OCI-LY1 (cell line): ENCODE data around the gene CRY2.
A peak's percentile ranks its signal among the peaks of the same experiment; 100 is the strongest.
"Not testable (repeated sequence)": the region's sequence is repeated elsewhere in the genome, so short reads cannot be mapped to it uniquely, and the experiment has no call there.

Source experiments
- H2AFZ ChIP-seq: fragments of 200-600 bp; sonication (generic), shearing (Covaris generic); 2 replicates; pipeline ENCODE4 v1.6.0; 2014; ENCODE audit warnings: antibody characterized with exemption, mild to moderate bottlenecking, low read length
- H3F3A ChIP-seq: fragments of 200-600 bp; sonication (generic), shearing (Covaris generic); 2 replicates; pipeline ENCODE4 v1.6.0; 2014; ENCODE audit warnings: mild to moderate bottlenecking, antibody characterized with exemption, low read length, moderate library complexity; ENCODE audit not compliant: insufficient read depth
- H3K27ac ChIP-seq: fragments of 200-600 bp; sonication (generic); 2 replicates; pipeline ENCODE4 v1.5.1; 2014; ENCODE audit warnings: low read length, mixed run types, mild to moderate bottlenecking, low read depth; ENCODE audit not compliant: poor library complexity, severe bottlenecking
- H3K27me3 ChIP-seq: fragments of 200-600 bp; sonication (generic); 2 replicates; pipeline ENCODE4 v1.6.0; 2014; ENCODE audit warnings: antibody characterized with exemption, mild to moderate bottlenecking, low read length, moderate library complexity; ENCODE audit not compliant: insufficient read depth
- H3K36me3 ChIP-seq: fragments of 200-600 bp; sonication (generic); 2 replicates; pipeline ENCODE4 v1.6.1; 2014; ENCODE audit warnings: mild to moderate bottlenecking, antibody characterized with exemption, low read length, moderate library complexity, mixed read lengths; ENCODE audit not compliant: insufficient read depth
- H3K4me1 ChIP-seq: fragments of 200-600 bp; sonication (generic); 2 replicates; pipeline ENCODE4 v1.5.1; 2014; ENCODE audit warnings: mild to moderate bottlenecking, low read length, moderate library complexity; ENCODE audit not compliant: insufficient read depth, severe bottlenecking
- H3K4me2 ChIP-seq: fragments of 200-600 bp; sonication (generic), shearing (Covaris generic); 2 replicates; pipeline ENCODE4 v1.6.1; 2014; ENCODE audit warnings: low read length
- H3K4me3 ChIP-seq: fragments of 200-600 bp; sonication (generic); 2 replicates; pipeline ENCODE4 v1.5.1; 2014; ENCODE audit warnings: low read length, low read depth, mild to moderate bottlenecking, mixed read lengths; ENCODE audit not compliant: poor library complexity, severe bottlenecking
- H3K79me2 ChIP-seq: fragments of 200-600 bp; shearing (Covaris generic); 2 replicates; pipeline ENCODE4 v1.6.1; 2016; ENCODE audit warnings: mixed run types, low read length, mixed read lengths; ENCODE audit not compliant: insufficient read depth
- H3K9ac ChIP-seq: fragments of 200-600 bp; sonication (generic), shearing (Covaris generic); 2 replicates; pipeline ENCODE4 v1.6.1; 2014; ENCODE audit warnings: mild to moderate bottlenecking, low read length, mixed read lengths
- H3K9me2 ChIP-seq: fragments of 200-600 bp; sonication (generic), shearing (Covaris generic); 2 replicates; pipeline ENCODE4 v1.6.1; 2014; ENCODE audit warnings: low read depth, mild to moderate bottlenecking, low read length, mixed read lengths
- H3K9me3 ChIP-seq: fragments of 200-600 bp; shearing (Covaris generic); 2 replicates; pipeline ENCODE4 v1.6.1; 2014; ENCODE audit warnings: low read length, mixed read lengths
- H4K20me1 ChIP-seq: fragments of 200-600 bp; sonication (generic), shearing (Covaris generic); 2 replicates; pipeline ENCODE4 v1.6.0; 2016; ENCODE audit warnings: mild to moderate bottlenecking, low read length; ENCODE audit not compliant: insufficient read depth
- EZH2 ChIP-seq: fragments of 200-600 bp; sonication (generic), shearing (Covaris generic); IDR thresholded peaks from 2 replicates; pipeline ENCODE4 v1.8.0; 2017; ENCODE audit warnings: borderline replicate concordance, mixed run types, mild to moderate bottlenecking, antibody characterized with exemption, low read length, moderate library complexity, mixed read lengths
- TF ChIP-seq, protein P1 (sequence below): fragments of 200-600 bp; sonication (generic), shearing (Covaris generic); IDR thresholded peaks from 2 replicates; pipeline ENCODE4 v1.5.1; 2017; ENCODE audit warnings: mild to moderate bottlenecking, antibody characterized with exemption, low read length, moderate library complexity, mixed read lengths

Gene CRY2

DNA sequence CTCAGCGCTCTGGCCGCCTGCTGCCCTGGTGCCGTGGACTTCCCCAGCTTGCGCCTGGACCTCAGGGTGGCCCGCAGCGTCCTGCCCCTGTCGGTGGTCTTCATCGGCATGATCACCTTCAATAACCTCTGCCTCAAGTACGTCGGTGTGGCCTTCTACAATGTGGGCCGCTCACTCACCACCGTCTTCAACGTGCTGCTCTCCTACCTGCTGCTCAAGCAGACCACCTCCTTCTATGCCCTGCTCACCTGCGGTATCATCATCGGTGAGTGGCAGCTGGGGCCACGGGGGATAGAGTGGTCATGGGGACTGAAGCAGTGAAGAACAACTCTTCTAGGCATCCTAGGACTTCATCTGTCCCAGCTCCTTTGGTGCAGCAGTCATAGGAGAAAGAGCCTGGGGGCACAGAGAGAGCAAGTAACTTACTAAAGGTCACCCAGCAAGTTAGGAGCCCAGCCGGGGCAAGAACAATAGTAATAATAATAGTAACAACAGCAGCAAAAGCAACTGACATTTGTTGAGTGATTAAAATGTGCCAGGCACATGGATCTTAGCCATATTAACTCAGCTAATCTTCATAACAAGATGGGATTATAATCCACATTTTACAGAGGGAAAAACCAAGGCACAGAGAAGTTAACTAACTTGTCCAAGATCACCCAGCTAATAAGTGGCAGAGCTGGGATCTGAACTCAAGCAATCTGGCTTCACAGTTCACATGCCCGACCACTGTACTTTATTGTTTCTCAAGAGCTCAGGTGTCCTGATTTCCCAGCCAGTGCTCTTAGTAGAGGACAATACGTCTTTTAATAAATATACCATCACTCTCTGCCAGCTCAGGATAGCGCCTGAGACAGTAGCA lies 41.0 kb upstream of the CRY2 start:
- peaks cover 6% of the 10 kb centered on the region; the same call in 1 of the 2 replicates for H3K36me3 ChIP-seq
- H3K9ac ChIP-seq: peak overlapping the region; percentile 28; the same call in 1 of the 2 replicates
- no peak for TF ChIP-seq EZH2
- TF ChIP-seq, protein P1, sequence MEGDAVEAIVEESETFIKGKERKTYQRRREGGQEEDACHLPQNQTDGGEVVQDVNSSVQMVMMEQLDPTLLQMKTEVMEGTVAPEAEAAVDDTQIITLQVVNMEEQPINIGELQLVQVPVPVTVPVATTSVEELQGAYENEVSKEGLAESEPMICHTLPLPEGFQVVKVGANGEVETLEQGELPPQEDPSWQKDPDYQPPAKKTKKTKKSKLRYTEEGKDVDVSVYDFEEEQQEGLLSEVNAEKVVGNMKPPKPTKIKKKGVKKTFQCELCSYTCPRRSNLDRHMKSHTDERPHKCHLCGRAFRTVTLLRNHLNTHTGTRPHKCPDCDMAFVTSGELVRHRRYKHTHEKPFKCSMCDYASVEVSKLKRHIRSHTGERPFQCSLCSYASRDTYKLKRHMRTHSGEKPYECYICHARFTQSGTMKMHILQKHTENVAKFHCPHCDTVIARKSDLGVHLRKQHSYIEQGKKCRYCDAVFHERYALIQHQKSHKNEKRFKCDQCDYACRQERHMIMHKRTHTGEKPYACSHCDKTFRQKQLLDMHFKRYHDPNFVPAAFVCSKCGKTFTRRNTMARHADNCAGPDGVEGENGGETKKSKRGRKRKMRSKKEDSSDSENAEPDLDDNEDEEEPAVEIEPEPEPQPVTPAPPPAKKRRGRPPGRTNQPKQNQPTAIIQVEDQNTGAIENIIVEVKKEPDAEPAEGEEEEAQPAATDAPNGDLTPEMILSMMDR: no peak
- H3K27ac ChIP-seq: no peak overlapping the region
- peak overlapping the region; percentile 80 for H3K4me3 ChIP-seq
- peaks cover 25% of the 10 kb centered on the region for H3K4me1 ChIP-seq
- H4K20me1 ChIP-seq: no peaks in the 10 kb centered on the region
- H3K27me3 ChIP-seq: no peaks in the 10 kb centered on the region
- H3K4me2 ChIP-seq: peak overlapping the region; percentile 99
- no peak overlapping the region for H2AFZ ChIP-seq
- no peaks in the 10 kb centered on the region for H3F3A ChIP-seq
- H3K9me3 ChIP-seq: no peaks in the 10 kb centered on the region
- H3K79me2 ChIP-seq: no peaks in the 10 kb centered on the region
- H3K9me2 ChIP-seq: no peaks in the 10 kb centered on the region

DNA sequence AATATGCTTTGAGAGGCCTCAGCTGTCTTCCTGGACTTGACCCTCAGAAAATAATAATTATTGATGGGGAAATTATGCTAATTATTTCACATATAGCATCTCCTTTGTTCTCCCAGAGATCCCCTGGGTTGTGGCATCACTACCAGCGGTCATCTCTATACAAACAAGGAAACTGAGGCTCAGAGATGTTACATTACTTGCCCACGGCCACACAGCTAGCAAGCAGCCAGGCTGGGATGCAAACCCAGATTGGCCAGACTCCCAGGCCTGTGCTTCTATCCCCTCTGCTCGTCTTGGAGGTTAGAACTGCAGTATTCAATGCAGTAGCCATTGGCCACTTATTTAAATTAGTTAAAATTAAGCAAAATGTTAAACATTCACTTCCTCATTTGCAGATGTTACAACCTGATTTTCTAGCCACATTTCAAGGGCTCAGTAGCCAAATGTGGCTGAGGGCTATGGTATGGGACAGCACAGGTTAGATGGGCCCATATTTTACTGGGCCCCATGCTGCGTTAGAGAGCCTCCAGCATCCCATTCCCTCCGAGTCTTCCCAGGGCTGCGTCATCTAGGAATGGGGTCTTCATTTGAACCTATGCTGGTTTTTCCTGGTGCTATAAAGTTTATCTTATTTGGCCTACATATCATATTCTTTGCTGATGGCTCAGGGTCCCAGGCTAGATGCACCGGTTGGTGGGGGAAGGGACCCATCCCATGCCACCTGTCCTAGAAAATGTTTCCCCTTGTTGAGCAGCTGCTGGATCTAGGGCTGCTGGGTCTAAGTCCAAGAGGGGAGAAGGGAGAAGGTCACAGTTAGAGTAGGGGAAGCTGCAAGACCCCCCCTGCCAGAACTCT lies 40.1 kb upstream of the CRY2 start:
- Histone ChIP-seq H2AFZ (no peak overlapping the region), H3K36me3 (peaks cover 8% of the 10 kb centered on the region), H3F3A (no peaks in the 10 kb centered on the region), H3K4me2 (peak overlapping the region; percentile 99), H3K4me1 (peaks cover 25% of the 10 kb centered on the region), H3K4me3 (peak overlapping the region; percentile 80), H3K9me3 (no peaks in the 10 kb centered on the region), H3K9me2 (no peaks in the 10 kb centered on the region), H3K79me2 (no peaks in the 10 kb centered on the region), H3K9ac (peak overlapping the region; percentile 28; the same call in 1 of the 2 replicates), H3K27me3 (no peaks in the 10 kb centered on the region), H4K20me1 (no peaks in the 10 kb centered on the region), H3K27ac (no peak overlapping the region)
- TF ChIP-seq, protein P1: no peak
- TF ChIP-seq EZH2: no peak

DNA sequence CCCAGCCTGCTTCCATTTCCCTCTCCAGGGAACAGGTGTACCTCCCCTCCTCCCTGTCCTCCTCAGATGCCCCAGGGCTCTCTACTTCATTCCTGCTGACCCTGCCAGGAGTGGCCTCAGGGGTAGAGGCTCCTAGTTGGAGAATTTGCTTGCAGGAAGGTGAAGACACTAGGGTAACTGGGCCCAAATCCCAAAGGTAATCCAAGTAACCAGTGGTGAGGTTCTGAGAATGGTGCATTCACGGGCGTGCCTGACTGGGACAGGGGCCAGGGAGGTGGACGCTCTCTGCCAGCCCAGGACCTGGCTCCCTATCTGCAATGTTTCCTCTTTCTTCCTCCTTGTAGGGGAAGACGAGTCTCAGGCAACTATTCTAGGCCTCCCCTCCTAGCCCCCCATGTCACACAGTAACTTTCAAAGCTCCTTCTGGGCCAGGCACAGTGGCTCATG lies 39.5 kb upstream of the CRY2 start:
- Histone ChIP-seq H3K9me2 (no peaks in the 10 kb centered on the region), H3K9me3 (no peaks in the 10 kb centered on the region), H3K36me3 (peaks cover 8% of the 10 kb centered on the region), H3K4me3 (no peak overlapping the region), H3K4me2 (peak overlapping the region; percentile 99; the same call in 1 of the 2 replicates), H3K4me1 (peaks cover 25% of the 10 kb centered on the region), H3K79me2 (no peaks in the 10 kb centered on the region), H3K27ac (no peak overlapping the region), H3F3A (no peaks in the 10 kb centered on the region), H3K27me3 (no peaks in the 10 kb centered on the region), H2AFZ (no peak overlapping the region), H3K9ac (no peak overlapping the region), H4K20me1 (no peaks in the 10 kb centered on the region)
- TF ChIP-seq EZH2: no peak
- TF ChIP-seq, protein P1: no peak

DNA sequence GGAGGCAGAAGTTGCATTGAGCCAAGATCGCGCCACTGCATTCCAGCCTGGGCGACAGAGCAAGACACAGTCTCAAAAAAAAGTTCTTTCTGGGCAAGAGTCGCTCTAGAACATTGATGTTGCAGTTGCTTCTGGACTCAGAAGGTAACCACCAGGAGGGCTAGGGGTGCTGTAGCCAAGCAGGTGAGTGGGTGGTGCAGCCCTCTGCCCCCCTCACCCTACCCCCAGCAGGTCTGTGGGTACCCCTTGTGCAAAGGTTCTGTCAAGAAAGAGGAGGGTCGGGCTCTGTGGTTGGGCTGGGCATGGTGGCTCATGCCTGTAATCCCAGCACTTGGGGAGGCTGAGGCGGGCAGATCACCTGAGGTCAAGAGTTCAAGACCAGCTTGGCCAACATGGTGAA lies 38.8 kb upstream of the CRY2 start:
- H3K27me3 ChIP-seq, H3K9me2 ChIP-seq, H4K20me1 ChIP-seq, H2AFZ ChIP-seq, H3K79me2 ChIP-seq, H3K9me3 ChIP-seq, H3K36me3 ChIP-seq, H3F3A ChIP-seq, H3K27ac ChIP-seq, H3K9ac ChIP-seq, H3K4me2 ChIP-seq, H3K4me3 ChIP-seq: not testable (repeated sequence)
- H3K4me1 ChIP-seq: peaks cover 25% of the 10 kb centered on the region
